Mesendoderm (in vitro differentiated cells): Measurements from ENCODE around the gene VAT1L.

Source experiments
- DNase-seq: peaks from one replicate; pipeline ENCODE4 v3.0.0; 2013
- H2AK5ac ChIP-seq: 2 replicates; pipeline ENCODE4 v1.6.1; 2013; ENCODE audit warnings: low read length, inconsistent platforms
- H2BK120ac ChIP-seq: 2 replicates; pipeline ENCODE4 v1.6.1; 2013; ENCODE audit warnings: low read depth, mild to moderate bottlenecking, low read length, moderate library complexity, mixed read lengths
- H2BK15ac ChIP-seq: replicated peaks from 2 replicates; pipeline ENCODE4 v1.6.1; 2013; ENCODE audit warnings: low read depth, mild to moderate bottlenecking, moderate library complexity
- H2BK5ac ChIP-seq: 2 replicates; pipeline ENCODE4 v1.6.1; 2013; ENCODE audit warnings: low read length, inconsistent platforms
- H3K18ac ChIP-seq: 2 replicates; pipeline ENCODE4 v1.6.1; 2013; ENCODE audit warnings: mild to moderate bottlenecking, low read length, mixed read lengths
- H3K23ac ChIP-seq: one replicate; pipeline ENCODE4 v1.6.1; 2013; ENCODE audit warnings: low read length
- H3K27ac ChIP-seq: 2 replicates; pipeline ENCODE4 v1.5.1; 2013; ENCODE audit warnings: low read depth, mild to moderate bottlenecking, inconsistent platforms, low read length, moderate library complexity
- H3K27me3 ChIP-seq: 2 replicates; pipeline ENCODE4 v1.6.1; 2013; ENCODE audit warnings: low read length, control low read depth, mild to moderate bottlenecking, inconsistent platforms; ENCODE audit not compliant: insufficient read depth, poor library complexity
- H3K36me3 ChIP-seq: 2 replicates; pipeline ENCODE4 v1.6.1; 2013; ENCODE audit warnings: low read length, inconsistent platforms; ENCODE audit not compliant: control insufficient read depth, insufficient read depth
- H3K4ac ChIP-seq: one replicate; pipeline ENCODE4 v1.6.1; 2013; ENCODE audit warnings: low read depth, mild to moderate bottlenecking, low read length, moderate library complexity
- H3K4me1 ChIP-seq: 2 replicates; pipeline ENCODE4 v1.6.1; 2013; ENCODE audit warnings: low read depth, low read length, inconsistent platforms; ENCODE audit not compliant: control insufficient read depth
- H3K4me2 ChIP-seq: 2 replicates; pipeline ENCODE4 v1.6.1; 2013; ENCODE audit warnings: low read length
- H3K4me3 ChIP-seq: 2 replicates; pipeline ENCODE4 v1.5.1; 2013; ENCODE audit warnings: mild to moderate bottlenecking, low read length
- H3K56ac ChIP-seq: one replicate; pipeline ENCODE4 v1.6.1; 2013; ENCODE audit warnings: low read length
- H3K79me1 ChIP-seq: 2 replicates; pipeline ENCODE4 v1.6.1; 2013; ENCODE audit warnings: low read length, inconsistent platforms
- H3K79me2 ChIP-seq: 2 replicates; pipeline ENCODE4 v1.6.1; 2013; ENCODE audit warnings: mild to moderate bottlenecking, low read length; ENCODE audit not compliant: control insufficient read depth, insufficient read depth
- H3K9ac ChIP-seq: 2 replicates; pipeline ENCODE4 v1.6.1; 2013; ENCODE audit warnings: low read length, inconsistent platforms
- H4K5ac ChIP-seq: one replicate; pipeline ENCODE4 v1.6.1; 2013; ENCODE audit warnings: low read length
- H4K8ac ChIP-seq: one replicate; pipeline ENCODE4 v1.6.1; 2013; ENCODE audit warnings: low read depth, mild to moderate bottlenecking, control low read depth, low read length, moderate library complexity
- WGBS: extraction: QIAGEN DNeasy Blood & Tissue Kit; methylation state at CpG from one replicate; pipeline ENCODE4 v1.1.7; 2013; ENCODE audit warnings: low lambda C conversion rate, missing lambda C conversion rate; ENCODE audit not compliant: insufficient coverage; ENCODE audit errors: extremely low coverage; 5-methylcytosine and 5-hydroxymethylcytosine counted together

Gene VAT1L

DNA sequence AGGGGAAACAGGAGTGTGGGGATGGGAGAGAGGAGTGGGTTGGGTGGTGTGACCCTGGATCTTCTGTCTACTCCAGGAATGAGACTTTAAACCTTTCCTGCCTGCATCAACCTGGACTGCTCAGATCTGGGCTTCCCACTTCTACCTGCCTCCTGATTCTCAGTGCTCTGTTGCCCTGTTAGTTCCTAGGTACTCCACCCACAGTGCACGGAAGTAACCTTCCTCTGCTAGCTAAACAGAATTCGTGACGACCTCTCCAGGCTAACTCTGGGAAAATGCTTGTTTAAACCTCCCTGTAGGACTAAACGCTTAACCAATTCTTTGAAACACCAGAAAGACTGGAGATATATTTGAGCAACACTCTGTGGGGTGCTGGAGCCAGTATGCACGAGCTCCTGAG lies 150.5 kb downstream of the VAT1L start:
- Histone ChIP-seq H3K4me1 (no peaks in the 10 kb centered on the region), H2AK5ac (no peak overlapping the region), H3K27ac (no peak overlapping the region), H3K9ac (no peak overlapping the region), H3K4me2 (no peak overlapping the region), H3K36me3 (no peaks in the 10 kb centered on the region), H3K4ac (no peak overlapping the region), H3K56ac (no peak overlapping the region), H2BK15ac (no peak overlapping the region), H3K18ac (no peak overlapping the region), H3K79me1 (no peaks in the 10 kb centered on the region), H3K23ac (no peak overlapping the region), H2BK120ac (no peak overlapping the region), H4K8ac (no peak overlapping the region), H4K5ac (no peak overlapping the region), H3K79me2 (no peaks in the 10 kb centered on the region), H3K4me3 (no peak overlapping the region), H2BK5ac (no peak overlapping the region), H3K27me3 (no peaks in the 10 kb centered on the region)
- no CpG with 5 or more reads among the region's 5 CpGs for WGBS
- no peak for DNase-seq

DNA sequence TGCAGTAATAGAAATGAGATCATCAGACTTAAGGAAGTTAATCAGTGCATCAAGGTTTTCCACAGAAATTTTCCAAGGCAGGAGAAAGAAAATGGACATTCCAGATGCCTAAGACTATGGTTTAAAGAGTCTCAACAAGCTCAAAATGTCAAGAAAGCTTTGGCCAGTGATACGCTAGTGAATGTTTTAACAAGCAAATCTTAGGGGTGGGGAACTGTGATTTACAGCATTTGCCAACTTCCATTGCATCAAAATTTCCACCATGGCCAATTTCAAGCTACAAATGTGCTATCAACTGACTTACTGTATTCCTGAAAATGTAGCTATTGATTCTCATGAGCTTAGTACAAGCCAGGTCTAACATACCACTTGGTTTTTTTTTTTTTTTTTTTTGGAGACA lies 151.6 kb downstream of the VAT1L start:
- Histone ChIP-seq H2BK15ac (no peak overlapping the region), H3K79me2 (no peaks in the 10 kb centered on the region), H3K4me2 (no peak overlapping the region), H4K5ac (no peak overlapping the region), H2BK5ac (no peak overlapping the region), H2AK5ac (no peak overlapping the region), H3K27ac (no peak overlapping the region), H3K23ac (no peak overlapping the region), H4K8ac (no peak overlapping the region), H3K4me1 (no peaks in the 10 kb centered on the region), H3K18ac (no peak overlapping the region), H3K56ac (no peak overlapping the region), H3K79me1 (no peaks in the 10 kb centered on the region), H3K27me3 (no peaks in the 10 kb centered on the region), H3K4ac (no peak overlapping the region), H3K9ac (no peak overlapping the region), H2BK120ac (no peak overlapping the region), H3K36me3 (no peaks in the 10 kb centered on the region), H3K4me3 (no peak overlapping the region)
- DNase-seq: no peak
- WGBS: no CpG with 5 or more reads among the region's 1 CpG

DNA sequence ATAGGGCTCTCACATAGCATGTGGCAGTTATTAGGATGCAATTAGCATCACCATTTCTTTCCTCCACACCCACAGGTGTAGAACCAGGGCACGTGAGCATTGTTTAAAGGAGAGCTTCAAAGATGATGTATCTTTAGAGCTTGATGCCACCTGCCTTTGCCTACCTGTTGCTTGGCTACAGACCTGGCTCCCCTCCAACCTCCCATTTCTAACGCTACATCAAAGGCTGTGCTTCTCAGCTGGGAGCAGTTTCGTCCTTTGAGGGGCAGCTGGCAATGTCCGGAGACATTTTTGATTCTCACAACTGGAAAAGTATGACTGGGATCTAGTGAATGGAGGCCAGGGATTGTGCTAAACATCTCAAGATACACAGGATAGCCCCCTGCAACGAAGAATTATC lies 155.4 kb downstream of the VAT1L start:
- Histone ChIP-seq H2BK5ac (no peak overlapping the region), H3K79me1 (no peaks in the 10 kb centered on the region), H2BK120ac (no peak overlapping the region), H3K4me2 (no peak overlapping the region), H3K27me3 (no peaks in the 10 kb centered on the region), H4K8ac (no peak overlapping the region), H2BK15ac (no peak overlapping the region), H3K56ac (no peak overlapping the region), H3K4ac (no peak overlapping the region), H3K18ac (no peak overlapping the region), H4K5ac (no peak overlapping the region), H2AK5ac (no peak overlapping the region), H3K4me1 (peaks cover 4% of the 10 kb centered on the region), H3K9ac (no peak overlapping the region), H3K27ac (no peak overlapping the region), H3K23ac (no peak overlapping the region), H3K36me3 (no peaks in the 10 kb centered on the region), H3K4me3 (no peak overlapping the region), H3K79me2 (no peaks in the 10 kb centered on the region)
- DNase-seq: no peak
- no CpG with 5 or more reads among the region's 5 CpGs for WGBS

GRCh38 chr16:77944631-77945030 lies 156.3 kb downstream of the VAT1L start:
- Histone ChIP-seq H3K4me3 (no peak overlapping the region), H4K8ac (no peak overlapping the region), H3K18ac (no peak overlapping the region), H3K4ac (no peak overlapping the region), H3K79me1 (no peaks in the 10 kb centered on the region), H3K56ac (no peak overlapping the region), H3K23ac (no peak overlapping the region), H3K79me2 (no peaks in the 10 kb centered on the region), H3K9ac (no peak overlapping the region), H2BK15ac (no peak overlapping the region), H3K36me3 (no peaks in the 10 kb centered on the region), H3K27ac (no peak overlapping the region), H3K27me3 (no peaks in the 10 kb centered on the region), H2AK5ac (no peak overlapping the region), H4K5ac (no peak overlapping the region), H3K4me1 (peaks cover 7% of the 10 kb centered on the region), H2BK120ac (no peak overlapping the region), H3K4me2 (no peak overlapping the region), H2BK5ac (no peak overlapping the region)
- no peak for DNase-seq
- WGBS: no CpG with 5 or more reads among the region's 2 CpGs

- no peak for DNase-seq
- no peak overlapping the region for H3K27ac ChIP-seq
- no peak overlapping the region for H3K23ac ChIP-seq
- no CpG with 5 or more reads among the region's 4 CpGs for WGBS
- no peak overlapping the region for H2AK5ac ChIP-seq
- H3K4me2 ChIP-seq: no peak overlapping the region
- no peak overlapping the region for H3K9ac ChIP-seq
- H3K79me2 ChIP-seq: no peaks in the 10 kb centered on the region
- no peak overlapping the region for H3K56ac ChIP-seq
- no peak overlapping the region for H2BK15ac ChIP-seq
- H3K4ac ChIP-seq: peak overlapping the region; percentile 21
- H3K18ac ChIP-seq: no peak overlapping the region
- H2BK5ac ChIP-seq: no peak overlapping the region
- H3K36me3 ChIP-seq: no peaks in the 10 kb centered on the region
- no peak overlapping the region for H3K4me3 ChIP-seq
- H4K8ac ChIP-seq: no peak overlapping the region
- no peaks in the 10 kb centered on the region for H3K79me1 ChIP-seq
- H3K27me3 ChIP-seq: no peaks in the 10 kb centered on the region
- H3K4me1 ChIP-seq: peaks cover 7% of the 10 kb centered on the region
- no peak overlapping the region for H4K5ac ChIP-seq
- no peak overlapping the region for H2BK120ac ChIP-seq
These were observed 156.8 kb downstream of the VAT1L start for GRCh38 chr16:77945126-77945525.

DNA sequence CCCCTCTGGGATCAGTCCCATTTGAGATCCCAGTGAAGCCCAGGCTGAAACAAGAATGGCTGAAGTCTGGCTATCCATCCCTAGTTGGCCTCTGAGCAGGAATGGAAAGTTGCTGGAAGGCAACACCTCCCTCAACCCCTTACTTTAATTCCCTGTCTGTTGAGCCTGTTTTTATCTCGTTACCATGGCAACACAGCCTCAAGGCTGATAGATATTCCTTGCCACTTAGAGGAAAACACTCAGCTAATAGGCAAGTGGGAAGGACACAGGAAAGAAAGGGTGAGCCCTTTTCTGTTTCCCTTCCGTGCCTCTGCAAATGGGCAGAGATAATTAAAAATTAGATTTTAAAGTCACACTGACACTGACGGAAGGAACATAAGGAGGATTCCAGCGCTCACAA lies 158.5 kb downstream of the VAT1L start:
- H3K4me2 ChIP-seq: no peak overlapping the region

More for the DNA sequence above, 158.5 kb downstream of the VAT1L start:
- peak; percentile 98 for DNase-seq
- no peaks in the 10 kb centered on the region for H3K36me3 ChIP-seq
- no peaks in the 10 kb centered on the region for H3K27me3 ChIP-seq
- no peak overlapping the region for H4K8ac ChIP-seq
- H3K56ac ChIP-seq: no peak overlapping the region
- peaks cover 7% of the 10 kb centered on the region for H3K4me1 ChIP-seq
- no peak overlapping the region for H2BK15ac ChIP-seq
- no peak overlapping the region for H2BK120ac ChIP-seq
- H3K79me1 ChIP-seq: no peaks in the 10 kb centered on the region
- no peak overlapping the region for H3K27ac ChIP-seq
- no peak overlapping the region for H3K9ac ChIP-seq
- H4K5ac ChIP-seq: no peak overlapping the region
- no peaks in the 10 kb centered on the region for H3K79me2 ChIP-seq
- H2AK5ac ChIP-seq: no peak overlapping the region
- no peak overlapping the region for H2BK5ac ChIP-seq
- WGBS: no CpG with 5 or more reads among the region's 4 CpGs
- H3K23ac ChIP-seq: no peak overlapping the region
- no peak overlapping the region for H3K18ac ChIP-seq
- H3K4ac ChIP-seq: no peak overlapping the region
- H3K4me3 ChIP-seq: no peak overlapping the region
